CMK (cell line): Measurements from ENCODE around the gene IFT25.

Experiments used
- DNase-seq: peaks from one replicate; pipeline ENCODE4 v3.0.0-alpha.2; 2010; ENCODE audit warnings: low read depth

Gene IFT25

DNA sequence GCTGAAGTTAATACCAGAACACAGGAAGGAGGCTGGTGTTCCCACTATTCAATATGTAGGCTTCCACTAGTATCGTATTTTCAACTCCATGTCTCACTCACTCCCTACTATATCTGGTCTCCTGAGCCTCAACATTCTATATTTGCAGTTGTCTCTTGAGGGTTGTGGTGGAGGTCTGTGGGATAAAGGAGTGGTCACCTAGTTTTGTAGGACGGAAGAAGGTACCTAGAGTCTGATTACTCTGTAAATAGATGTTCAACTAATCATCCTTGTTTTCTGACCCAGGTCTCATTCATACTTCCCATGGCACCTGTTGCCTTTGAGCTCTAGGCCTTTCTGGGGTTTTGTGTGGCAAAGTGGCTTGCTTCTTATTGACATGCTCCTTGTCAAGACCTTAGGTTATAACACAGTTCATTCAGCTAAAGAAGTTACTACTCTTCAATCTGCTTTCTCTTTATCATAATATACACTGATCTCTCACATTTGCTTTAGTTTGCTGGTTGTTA lies 18.1 kb downstream of the IFT25 start:
- DNase-seq: no peak

DNA sequence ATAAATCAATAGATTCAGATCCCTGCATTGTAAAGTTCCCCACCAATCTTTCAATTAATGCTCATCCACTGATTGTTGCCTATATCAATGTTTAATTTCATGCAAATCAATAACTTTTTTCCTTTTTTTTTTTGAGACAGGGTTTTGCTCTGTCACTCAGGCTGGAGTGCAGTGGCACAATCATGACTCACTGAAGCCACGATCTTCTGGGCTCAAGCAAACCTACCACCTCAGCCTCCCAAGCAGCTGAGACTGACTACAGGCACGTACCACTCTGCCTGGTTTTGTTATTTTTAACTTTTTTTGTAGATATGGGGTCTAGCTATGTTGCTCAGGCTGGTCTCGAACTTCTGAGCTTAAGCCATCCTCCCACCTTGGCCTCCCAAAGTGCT lies 25.8 kb downstream of the IFT25 start:
- no peak for DNase-seq

DNA sequence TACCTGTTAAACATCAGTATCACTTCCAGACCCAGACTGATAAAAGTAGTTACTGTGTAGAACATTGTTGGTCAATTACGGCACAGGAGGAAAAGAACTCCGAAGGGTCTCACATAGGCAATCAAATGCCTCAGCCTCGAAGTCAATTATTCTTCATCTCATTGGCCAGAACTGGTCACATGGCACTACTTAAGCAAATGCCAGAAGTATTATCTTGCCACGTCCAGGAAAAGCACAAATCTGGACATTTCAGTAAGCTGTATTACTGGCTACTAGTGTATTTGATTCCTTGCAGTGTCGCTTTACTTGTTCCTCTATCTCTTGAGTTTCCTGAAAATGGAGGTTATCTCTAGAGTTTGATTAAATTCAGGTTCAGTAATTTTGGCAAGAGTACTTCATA lies 27.2 kb downstream of the IFT25 start:
- DNase-seq: no peak

DNA sequence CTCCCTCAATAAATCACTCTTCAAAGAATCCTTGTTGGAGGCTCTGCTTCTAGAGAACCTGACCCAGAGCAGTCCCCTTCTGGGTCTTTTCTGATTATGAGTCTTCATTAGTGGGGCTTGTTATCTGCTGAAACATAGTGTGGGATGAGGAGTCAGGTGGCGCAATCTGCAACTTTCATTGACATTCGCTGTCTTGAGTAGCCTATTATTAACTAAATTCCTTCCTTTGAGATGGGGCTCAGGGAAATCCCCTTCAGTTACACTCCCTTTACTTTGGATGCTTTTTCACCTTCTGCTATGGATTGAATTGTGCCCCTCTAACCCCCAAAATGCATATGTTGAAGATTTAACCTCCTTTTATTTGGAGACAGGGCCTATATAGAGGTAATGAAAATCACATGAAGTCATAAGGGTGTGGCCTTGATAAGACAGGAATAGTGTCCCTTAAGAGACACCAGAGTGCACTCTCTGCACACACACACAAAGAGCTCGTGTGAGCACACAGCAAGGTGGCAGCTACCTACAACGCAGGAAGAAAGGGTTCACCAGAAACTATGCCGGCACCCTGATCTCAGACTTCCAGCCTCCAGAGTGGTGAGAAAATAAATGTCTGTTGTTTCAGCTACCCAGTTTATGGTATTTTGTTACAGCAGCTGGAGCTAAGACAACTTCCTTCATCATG lies 32.0 kb downstream of the IFT25 start:
- no peak for DNase-seq

DNA sequence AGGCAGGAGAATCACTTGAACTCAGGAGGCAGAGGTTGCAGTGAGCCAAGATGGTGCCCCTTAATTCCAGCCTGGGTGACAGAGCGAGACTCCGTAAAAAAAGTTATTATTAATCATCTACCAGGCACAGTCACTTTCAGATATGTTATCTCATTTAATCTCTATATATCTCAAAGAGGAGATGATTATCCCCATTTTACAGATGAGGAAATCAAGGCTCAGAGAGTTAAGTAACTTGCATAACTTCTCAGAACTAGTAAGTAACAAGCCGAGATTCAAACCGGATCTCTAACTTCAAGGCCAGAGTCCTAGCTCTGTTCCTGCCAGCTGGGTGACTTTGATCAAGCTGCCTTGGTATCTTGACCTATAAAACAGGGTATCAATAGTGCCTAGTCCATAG lies 34.1 kb downstream of the IFT25 start:
- no peak for DNase-seq

DNA sequence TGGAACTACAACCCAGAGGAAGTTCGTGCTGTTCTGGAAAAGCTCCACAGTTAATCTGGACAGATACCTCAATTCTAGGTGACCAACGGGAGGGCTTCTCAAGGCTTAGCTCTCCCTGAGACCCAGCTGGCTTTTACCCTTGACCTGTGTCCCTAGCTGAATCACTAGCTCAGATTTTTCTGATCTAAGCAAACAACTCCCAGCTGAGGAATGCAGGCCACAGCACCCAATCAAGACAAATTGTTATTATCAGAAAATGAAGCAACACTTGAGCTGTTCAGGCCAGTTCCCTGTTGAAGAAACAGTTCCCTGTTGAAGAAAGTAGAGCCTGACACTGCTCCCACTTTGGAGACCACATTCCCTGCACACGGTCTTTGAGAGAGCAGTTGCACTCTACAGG lies 35.6 kb downstream of the IFT25 start:
- DNase-seq: no peak

DNA sequence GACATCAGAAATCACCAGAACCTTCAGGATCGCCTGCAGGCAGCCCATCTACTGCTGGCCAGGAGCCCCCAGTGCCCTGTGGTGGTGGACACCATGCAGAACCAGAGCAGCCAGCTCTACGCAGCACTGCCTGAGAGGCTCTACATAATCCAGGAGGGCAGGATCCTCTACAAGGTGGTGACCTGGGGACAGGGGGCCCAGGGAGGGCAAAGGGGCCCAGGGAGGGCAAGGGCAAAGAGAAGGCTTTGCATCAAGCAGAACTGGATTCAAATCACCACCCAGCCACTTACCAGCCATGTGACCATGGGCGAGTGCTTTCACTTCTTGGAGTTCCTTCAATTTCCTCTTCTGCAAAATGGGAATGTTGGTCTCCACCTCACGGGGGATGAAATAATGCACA lies 39.4 kb downstream of the IFT25 start:
- no peak for DNase-seq

DNA sequence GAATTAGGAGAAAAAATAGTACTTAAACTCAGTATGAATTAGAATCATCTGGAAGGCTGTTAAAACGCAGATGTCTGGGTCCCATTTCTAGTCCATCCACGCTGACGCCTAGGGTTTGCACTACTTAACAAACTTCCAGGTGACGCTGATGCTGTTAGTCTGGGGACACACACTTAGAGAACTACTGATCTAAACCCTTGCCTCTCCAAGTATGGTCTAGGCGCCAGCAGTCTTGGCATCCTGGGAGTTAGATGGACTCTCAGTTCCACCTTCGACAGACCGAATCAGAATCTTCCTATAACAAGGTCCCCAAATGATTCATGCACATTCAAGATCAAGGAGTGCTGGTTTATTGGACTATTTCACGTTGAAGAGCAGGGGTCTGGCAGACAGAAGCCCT lies 40.0 kb downstream of the IFT25 start:
- no peak for DNase-seq

DNA sequence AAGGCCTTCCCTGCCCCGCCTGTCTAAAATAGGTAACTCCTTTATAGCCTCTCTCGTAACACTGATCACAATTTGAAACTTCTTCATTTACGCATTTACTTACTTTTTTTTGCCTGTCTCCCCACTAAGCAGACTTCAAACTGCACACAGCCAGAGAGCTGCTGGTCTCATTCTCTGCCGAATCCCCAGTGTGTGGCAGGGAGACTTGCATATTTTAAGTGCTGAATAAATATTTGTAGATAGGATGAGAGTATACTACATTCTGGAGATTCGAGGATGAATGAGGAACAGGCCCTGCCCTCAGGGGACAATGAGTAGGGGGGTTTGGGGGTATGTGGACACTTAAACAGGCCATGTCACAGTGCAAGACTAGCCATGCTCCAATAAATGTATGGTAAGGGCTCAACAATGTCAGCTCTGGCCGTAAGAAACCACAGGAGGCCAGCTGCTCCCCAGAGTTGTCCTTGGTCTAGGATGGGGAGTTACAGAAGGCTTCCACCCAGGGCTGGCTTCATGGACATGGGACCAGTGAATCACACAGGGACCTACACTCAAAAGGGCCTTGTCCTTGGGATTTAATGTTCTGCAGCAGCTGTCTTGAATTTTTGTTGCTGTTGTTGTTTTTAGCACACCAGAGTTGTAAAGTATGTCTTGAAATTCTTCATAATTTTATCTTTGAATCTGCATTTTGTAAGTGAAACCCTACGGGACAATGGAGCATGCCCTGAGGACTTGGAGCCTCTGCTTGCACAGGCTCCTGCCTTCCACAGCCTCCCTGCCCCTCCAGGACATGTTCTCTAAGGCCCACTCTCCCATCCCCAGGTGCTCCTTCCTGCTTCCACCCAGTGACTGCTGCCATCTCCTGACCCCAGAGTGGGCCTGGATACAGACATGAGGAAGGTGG lies 43.0 kb downstream of the IFT25 start:
- DNase-seq: no peak

DNA sequence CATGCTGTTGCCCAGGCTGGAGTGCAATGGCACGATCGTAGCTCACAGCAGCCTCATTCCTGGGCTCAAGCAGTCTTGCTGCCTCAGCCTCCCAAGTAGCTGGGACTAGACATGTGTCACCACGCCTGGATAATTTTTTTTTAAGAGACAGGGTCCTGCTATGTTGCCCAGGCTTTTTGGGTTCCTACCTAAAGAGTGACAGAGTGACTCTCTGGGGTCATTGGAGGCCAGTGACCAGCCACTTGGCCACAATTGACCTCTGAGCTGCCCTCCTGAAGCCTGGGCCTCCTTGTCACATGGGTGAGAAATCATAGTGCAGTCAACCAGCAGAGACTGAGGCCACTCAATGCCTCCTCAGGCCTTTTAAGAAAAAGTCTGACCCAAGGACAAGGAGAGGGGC lies 45.8 kb downstream of the IFT25 start:
- no peak for DNase-seq

DNA sequence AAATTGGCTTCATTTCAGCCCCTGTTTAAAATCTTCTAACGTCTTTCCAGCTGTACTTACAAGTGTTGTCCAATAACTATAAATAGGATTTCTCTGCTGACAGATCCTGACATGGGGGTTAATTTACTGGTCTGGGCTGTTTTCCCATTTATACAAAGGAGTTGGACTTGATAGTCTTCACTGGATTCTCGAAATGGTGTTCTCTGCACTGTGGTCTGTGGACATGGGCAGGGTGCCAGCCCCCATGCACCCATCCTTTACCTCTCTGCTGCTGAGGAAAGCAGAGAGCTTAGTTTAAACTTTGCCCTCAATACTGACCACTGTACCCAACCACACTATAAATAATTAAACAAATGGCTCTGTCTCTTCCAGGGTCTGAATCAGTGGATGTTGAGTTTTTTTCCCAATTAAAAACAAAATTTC lies 46.3 kb downstream of the IFT25 start:
- DNase-seq: no peak

DNA sequence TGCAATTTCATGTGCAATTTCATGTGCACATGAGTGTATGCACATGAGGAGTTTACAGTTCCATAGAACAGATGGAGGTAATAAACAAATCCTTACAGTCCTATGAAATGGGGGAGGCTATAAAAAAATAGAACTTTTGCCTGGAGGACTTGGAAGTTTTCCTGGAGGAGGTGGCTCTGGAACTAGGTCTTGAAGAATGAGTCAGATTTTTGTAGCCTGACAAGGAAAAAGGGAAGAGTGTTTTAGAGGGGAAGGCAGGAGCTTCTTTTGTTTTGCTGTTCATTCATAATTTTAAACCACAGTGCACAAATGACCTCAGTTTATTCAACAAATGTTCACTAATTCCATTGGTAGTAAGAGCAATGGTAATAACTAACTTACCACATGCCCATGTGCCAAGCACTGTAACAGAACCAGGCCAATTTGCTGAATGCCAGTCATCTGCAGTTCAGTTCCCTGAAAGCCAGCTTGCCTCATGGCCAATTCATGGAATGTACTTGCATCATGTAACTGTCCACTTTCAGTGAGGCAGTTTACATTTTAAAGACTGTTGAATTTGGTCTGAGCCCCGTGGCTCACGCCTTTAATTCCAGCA lies 48.8 kb downstream of the IFT25 start:
- no peak for DNase-seq

DNA sequence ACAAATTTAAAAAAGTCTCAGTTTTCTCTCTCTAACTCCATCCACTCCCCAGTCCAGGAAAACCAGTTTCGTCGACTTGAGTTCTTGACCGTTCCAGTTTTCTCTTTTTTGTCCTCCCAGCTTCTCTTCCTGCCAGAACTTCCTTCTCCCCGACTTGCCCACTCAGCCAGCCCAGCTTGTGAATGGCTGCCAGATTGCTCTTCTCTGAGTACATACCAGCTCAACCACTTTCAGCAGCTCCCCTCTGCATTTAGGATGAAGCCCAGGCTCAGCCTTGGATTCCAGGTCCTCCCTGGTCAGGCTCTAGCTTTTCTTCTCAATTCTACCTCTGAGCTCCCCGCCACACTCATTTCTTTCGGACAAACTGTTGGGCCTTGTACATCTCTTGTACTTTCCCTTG lies 50.1 kb downstream of the IFT25 start:
- no peak for DNase-seq

DNA sequence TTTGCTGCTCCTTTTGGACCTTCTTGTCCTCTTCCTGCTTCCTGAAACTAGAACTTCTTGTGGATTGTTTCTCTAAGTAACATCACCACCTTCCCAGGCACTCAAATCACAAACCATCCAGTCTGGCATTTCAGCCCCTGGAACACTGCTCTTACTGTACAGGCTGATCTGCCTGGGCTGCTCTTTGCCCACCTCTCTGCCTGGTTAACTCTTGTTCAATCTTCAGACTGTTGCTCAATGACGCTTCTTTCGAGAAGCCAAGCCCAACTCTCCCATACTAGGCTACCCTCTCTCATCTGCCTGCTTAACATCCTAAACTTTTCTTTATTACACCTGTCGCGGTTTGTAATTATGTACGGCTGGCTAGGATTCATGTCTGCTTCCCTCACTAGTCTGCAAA lies 50.9 kb downstream of the IFT25 start:
- DNase-seq: no peak

DNA sequence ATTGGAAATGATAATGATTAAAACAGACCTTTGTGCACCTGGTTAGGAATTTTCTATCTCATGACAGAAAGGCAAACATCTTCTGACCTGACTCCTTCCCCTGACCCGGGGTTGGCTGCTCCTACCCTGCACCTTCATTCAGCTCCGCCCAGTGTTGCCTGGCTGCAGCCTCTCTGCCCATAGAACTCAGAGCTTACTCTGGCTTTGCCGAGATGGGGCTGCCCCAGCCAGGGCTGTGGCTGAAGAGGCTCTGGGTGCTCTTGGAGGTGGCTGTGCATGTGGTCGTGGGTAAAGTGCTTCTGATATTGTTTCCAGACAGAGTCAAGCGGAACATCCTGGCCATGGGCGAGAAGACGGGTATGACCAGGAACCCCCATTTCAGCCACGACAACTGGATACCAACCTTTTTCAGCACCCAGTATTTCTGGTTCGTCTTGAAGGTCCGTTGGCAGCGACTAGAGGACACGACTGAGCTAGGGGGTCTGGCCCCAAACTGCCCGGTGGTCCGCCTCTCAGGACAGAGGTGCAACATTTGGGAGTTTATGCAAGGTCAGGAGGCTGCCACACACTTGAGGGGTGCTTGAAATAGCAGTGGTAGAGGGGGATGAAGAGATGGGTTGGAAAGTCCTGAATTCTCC lies 51.4 kb downstream of the IFT25 start, which contains the start of gene DIO1:
DIO1 (plus strand) TSS at position 189 of the 638 bp plus-strand sequence; CDS start at position 213, 24 bp downstream.
- DNase-seq: no peak

DNA sequence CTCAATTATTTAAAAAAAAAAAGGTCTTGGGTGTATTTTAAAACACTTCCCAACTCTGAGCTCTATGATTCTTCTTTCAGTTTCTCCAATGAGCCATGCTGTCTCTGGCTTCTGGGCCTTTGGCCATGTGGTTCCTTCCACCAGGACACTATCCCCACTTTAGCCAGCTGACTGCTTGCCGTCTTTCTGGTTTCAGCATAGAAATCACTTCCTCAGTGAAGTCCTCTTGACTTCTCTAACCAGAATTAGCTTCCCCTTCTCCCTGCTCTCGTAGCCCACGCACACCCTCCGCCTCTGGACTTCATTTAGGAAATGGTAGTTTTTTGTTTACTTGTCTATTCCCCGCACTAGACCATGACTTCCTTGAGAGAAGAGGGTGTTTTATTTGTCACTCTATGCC lies 52.6 kb downstream of the IFT25 start:
- DNase-seq: no peak

DNA sequence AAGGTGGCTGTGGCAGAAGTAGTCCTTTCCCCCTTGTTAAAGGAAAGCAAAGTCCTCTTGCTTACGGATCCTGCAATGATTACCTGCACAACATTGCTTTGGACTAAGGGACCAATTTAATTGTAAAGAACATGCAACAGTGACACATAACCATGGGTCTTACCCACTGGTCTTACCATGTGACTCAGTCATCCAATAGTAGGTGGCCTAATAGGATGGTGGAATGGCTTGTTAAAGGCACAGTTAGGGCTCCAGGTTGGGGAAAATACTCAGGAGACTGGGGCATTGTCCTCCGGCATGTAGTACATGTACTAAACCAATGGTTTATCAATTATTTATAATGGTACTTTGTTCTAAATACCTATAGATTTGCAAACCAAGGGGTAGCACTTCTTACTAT lies 53.8 kb downstream of the IFT25 start:
- DNase-seq: no peak

DNA sequence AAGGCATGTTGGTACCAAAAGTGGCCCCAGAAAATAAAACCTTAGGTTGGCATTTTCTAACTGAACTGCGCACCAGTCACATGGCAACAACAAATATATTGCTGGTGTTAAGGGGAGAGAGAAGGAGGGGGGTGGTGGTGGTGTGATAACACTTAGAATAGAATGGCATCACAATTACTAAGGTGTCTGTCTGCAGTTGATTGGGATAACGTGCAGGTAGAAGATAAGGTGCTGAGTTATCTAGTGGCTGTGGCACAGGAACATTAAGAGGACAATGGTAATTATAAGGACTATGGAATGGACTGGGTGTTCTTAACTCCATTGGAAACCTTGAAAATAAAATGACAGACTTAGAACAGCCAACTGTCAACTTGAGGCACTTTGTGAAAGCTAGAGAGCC lies 54.5 kb downstream of the IFT25 start:
- DNase-seq: no peak

DNA sequence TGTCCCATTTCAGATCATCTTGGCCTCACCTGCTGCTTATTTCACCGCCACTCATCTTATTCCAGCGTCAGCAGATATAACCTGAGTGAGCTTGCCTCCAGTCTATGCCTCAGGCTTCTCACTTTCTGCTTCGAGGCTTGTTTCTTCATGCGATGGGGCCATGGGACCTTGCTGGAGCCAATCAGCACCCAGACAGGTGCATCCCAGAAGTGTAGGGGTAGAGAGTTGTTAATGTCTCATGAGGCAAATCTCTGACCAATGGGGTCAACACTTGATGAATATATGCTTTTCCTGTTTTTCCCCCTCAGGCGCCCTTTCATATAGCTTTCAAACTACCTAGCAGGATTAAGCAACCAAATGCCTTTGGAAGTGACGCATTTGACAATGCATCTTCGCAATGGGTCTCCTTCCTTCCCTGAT lies 55.0 kb downstream of the IFT25 start:
- DNase-seq: no peak

DNA sequence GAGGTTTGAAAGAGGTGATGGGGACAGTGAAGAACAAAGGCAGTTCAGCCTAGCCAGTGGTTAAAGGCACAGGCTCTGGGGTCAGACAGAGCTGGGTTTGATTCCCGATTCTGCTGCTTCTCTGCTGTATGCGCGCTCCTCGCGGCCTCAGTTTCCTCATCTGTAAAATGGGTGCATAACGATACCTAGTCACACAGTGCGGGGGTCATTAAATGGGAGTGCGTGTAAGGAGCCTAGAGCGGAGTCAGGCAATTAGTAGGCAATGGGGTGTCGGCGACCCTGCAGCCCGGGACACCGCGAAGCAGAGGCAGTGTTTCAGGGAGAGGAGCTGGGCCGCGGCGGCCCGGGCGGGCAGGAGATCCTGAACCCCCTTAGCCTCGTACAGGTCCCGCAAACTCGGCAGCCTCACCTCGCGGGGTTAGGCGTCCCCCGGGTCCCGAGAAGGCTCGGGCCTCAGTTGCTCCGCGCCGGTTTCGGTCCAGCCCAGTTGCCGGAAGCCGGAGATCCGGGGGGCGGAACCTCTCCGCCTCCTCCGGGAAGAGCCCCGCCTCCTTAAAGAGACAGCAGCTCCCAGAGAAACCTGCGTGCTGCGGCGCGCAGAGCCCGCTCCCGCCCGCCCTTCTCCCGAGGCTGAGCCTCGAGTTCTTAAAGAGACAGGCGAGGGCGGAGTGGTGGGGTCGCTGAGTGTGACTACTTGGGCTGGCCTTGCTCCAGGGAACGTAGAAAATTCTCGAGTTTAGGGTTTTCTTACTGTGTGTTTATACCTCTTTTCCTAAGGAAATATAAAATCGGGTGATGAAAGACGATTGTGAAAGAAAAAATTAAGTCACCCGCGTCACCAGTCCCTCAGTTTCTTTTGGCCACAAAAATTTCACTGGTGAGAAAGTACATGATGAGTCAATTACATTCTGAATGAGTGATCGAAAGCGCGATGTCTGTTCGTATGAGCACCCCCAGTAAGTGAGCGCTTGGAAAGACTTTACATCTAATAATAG lies 55.9 kb downstream of the IFT25 start, which contains the start of gene YIPF1:
YIPF1 (minus strand) TSS at position 494 of the 995 bp plus-strand sequence. CDS start 860 bp downstream, outside the sequence.
- DNase-seq: peak; percentile 87

DNA sequence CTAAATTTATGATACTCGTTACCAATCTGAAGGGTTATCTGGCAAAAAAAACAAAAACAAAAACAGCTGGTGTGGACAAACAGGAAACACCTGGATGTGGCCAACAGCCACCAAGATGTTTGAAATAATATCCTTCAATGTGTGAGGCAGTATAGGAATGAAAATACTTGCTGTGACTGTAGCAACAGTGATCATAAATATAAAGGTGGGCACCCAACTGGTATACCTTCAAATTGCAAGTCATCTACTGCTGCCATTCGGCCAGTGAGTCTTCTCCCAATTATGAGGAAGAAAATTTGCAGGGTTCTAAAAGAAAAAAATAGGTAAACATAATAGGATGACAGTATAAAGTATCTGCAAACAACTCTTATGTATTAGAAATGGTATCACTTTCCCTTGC lies 56.8 kb downstream of the IFT25 start:
- DNase-seq: no peak
